LNCaP clone FGC (cell line): ENCODE data around the gene TMCO2.

ENCODE experiments used
- DNase-seq: peaks from one replicate; pipeline ENCODE4 v3.0.0-alpha.2; 2011; ENCODE audit warnings: low read depth
- H3K4me3 ChIP-seq: 2 replicates; pipeline ENCODE4 v1.5.1; 2011; ENCODE audit warnings: mild to moderate bottlenecking, low read depth, low read length, control low read depth
- CTCF ChIP-seq: IDR thresholded peaks from 2 replicates; pipeline ENCODE4 v1.5.1; 2012; ENCODE audit warnings: mild to moderate bottlenecking; ENCODE audit not compliant: control insufficient read depth, insufficient read depth; ENCODE audit errors: extremely low read depth

The TMCO2 gene

DNA sequence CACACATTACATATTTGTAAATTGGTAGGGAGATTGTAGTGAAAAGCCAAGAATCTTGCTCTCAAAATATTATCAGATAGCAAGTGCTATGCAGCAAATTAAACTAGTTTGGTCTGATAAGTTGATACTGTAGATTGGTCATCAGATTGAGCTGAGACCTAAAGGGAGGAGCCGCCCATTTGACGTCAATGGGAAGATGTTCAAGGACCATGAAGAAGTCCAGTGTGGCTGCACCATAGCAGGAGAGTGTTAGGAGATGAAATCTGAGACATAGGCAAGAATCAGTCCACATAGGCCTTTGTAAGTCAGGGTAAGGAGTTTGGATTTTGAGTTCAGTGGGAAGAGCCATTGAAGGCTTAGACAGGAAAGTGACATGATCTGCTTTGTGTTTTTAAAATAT, 26.6 kb downstream of the TMCO2 start:
- no peak for DNase-seq
- TF ChIP-seq CTCF = no peak
- H3K4me3 ChIP-seq = no peak overlapping the region

GRCh38 chr1:40276122-40276521, 28.4 kb downstream of the TMCO2 start:
- no peak for DNase-seq
- no peak for TF ChIP-seq CTCF
- H3K4me3 ChIP-seq = no peak overlapping the region

GRCh38 chr1:40281853-40282252, 34.1 kb downstream of the TMCO2 start:
- no peak for TF ChIP-seq CTCF
- H3K4me3 ChIP-seq = no peak overlapping the region
- DNase-seq = peak; percentile 99

- DNase-seq = no peak
- no peak overlapping the region for H3K4me3 ChIP-seq
- TF ChIP-seq CTCF = no peak
These were observed 43.6 kb downstream of the TMCO2 start for GRCh38 chr1:40291293-40291692.

GRCh38 chr1:40299366-40300248, 51.9 kb downstream of the TMCO2 start:
- no peak for DNase-seq
- TF ChIP-seq CTCF = no peak
- no peak overlapping the region for H3K4me3 ChIP-seq

DNA sequence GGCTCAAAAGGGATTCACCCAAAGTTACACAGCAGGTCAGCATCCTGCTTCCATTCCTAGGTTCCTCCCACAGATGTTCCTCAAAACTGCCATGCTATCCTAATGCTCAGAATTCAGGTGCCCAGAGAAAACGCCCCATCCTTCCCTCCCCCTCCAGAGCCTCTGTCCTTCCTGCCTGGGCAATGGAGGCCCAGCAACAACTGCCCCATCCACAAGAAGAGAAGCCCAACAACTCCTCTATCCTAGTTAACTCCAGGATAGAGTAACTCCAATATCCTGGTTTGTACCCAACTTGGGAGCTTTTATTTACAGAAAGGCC, 52.5 kb downstream of the TMCO2 start:
- DNase-seq = no peak
- no peak overlapping the region for H3K4me3 ChIP-seq
- TF ChIP-seq CTCF = no peak

GRCh38 chr1:40300651-40301050, 52.9 kb downstream of the TMCO2 start:
- no peak for DNase-seq
- no peak overlapping the region for H3K4me3 ChIP-seq
- no peak for TF ChIP-seq CTCF
